ENCODE data around the gene ZBTB40.

DNA sequence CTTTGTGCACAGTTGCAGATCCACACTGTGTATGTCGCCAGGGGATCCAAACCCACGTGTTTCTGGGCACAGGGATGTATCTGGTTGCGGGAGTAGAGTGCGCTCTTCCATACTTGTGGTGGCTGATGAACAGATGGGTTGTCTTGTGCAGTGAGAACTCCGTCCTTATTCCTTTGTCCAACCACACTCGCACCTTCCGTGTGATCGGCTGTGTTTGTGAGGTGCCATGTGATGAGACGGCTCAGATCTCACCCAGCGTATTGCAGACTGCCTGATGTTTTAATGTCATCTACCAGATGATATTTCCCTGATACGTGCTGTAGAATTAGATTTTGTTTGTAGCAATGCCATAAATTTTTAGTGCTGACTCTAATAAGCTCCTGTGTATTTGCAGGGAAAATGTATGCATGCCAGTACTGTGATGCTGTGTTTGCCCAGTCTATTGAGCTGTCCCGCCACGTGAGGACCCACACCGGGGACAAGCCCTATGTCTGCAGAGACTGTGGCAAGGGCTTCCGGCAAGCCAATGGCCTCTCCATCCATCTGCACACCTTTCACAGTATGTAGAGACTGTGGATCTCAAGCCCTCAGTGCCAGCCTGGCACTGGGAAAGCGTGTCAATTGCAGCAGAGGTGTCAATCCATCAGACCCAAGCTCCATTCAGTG, 65.4 kb downstream of the ZBTB40 start:
- TF ChIP-seq, protein P1, sequence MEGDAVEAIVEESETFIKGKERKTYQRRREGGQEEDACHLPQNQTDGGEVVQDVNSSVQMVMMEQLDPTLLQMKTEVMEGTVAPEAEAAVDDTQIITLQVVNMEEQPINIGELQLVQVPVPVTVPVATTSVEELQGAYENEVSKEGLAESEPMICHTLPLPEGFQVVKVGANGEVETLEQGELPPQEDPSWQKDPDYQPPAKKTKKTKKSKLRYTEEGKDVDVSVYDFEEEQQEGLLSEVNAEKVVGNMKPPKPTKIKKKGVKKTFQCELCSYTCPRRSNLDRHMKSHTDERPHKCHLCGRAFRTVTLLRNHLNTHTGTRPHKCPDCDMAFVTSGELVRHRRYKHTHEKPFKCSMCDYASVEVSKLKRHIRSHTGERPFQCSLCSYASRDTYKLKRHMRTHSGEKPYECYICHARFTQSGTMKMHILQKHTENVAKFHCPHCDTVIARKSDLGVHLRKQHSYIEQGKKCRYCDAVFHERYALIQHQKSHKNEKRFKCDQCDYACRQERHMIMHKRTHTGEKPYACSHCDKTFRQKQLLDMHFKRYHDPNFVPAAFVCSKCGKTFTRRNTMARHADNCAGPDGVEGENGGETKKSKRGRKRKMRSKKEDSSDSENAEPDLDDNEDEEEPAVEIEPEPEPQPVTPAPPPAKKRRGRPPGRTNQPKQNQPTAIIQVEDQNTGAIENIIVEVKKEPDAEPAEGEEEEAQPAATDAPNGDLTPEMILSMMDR (IDR thresholded peaks at IDR 0.05) = no peak
- no peak for TF ChIP-seq POLR2A (IDR thresholded peaks at IDR 0.05)

Data from Peyer's patch (tissue), 4 donors.